ENCODE results near the gene MAN2A1.

DNA sequence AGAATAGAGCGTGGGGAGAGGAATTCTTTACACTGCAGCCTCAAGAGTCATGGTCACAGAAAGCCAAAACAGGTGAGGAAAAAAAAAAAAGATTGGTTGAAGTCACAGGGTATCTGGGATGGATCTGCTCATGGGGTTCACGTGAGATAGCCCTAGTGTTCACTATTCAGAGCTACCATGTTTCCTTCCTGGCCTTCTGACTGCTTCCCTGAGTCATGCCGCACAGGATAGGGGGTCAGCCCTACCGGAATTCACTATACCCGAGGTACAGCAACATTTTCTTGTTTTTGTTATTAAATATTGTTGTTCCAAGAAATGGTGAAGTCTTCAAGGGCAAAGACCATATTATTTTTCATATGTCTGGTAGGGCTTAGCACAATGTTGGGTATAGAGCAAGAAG lies 21.5 kb upstream of the MAN2A1 start:
- TF ChIP-seq, protein P1, sequence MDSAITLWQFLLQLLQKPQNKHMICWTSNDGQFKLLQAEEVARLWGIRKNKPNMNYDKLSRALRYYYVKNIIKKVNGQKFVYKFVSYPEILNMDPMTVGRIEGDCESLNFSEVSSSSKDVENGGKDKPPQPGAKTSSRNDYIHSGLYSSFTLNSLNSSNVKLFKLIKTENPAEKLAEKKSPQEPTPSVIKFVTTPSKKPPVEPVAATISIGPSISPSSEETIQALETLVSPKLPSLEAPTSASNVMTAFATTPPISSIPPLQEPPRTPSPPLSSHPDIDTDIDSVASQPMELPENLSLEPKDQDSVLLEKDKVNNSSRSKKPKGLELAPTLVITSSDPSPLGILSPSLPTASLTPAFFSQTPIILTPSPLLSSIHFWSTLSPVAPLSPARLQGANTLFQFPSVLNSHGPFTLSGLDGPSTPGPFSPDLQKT (IDR thresholded peaks at IDR 0.05; ENCODE audit: borderline replicate concordance, low read depth, low read length) = no peak
- TF ChIP-seq, protein P2, sequence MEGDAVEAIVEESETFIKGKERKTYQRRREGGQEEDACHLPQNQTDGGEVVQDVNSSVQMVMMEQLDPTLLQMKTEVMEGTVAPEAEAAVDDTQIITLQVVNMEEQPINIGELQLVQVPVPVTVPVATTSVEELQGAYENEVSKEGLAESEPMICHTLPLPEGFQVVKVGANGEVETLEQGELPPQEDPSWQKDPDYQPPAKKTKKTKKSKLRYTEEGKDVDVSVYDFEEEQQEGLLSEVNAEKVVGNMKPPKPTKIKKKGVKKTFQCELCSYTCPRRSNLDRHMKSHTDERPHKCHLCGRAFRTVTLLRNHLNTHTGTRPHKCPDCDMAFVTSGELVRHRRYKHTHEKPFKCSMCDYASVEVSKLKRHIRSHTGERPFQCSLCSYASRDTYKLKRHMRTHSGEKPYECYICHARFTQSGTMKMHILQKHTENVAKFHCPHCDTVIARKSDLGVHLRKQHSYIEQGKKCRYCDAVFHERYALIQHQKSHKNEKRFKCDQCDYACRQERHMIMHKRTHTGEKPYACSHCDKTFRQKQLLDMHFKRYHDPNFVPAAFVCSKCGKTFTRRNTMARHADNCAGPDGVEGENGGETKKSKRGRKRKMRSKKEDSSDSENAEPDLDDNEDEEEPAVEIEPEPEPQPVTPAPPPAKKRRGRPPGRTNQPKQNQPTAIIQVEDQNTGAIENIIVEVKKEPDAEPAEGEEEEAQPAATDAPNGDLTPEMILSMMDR (tag by site-specific recombination; IDR thresholded peaks at IDR 0.05) = no peak
- no peak for TF ChIP-seq ZNF561 (tag by site-specific recombination; IDR thresholded peaks at IDR 0.05; ENCODE audit: borderline replicate concordance)
- no peak for TF ChIP-seq ZNF707 (tag by site-specific recombination; IDR thresholded peaks at IDR 0.05)
- no peak for TF ChIP-seq ZNF391 (tag by site-specific recombination; IDR thresholded peaks at IDR 0.05; ENCODE audit: borderline replicate concordance, low read depth)
- TF ChIP-seq, protein P3, sequence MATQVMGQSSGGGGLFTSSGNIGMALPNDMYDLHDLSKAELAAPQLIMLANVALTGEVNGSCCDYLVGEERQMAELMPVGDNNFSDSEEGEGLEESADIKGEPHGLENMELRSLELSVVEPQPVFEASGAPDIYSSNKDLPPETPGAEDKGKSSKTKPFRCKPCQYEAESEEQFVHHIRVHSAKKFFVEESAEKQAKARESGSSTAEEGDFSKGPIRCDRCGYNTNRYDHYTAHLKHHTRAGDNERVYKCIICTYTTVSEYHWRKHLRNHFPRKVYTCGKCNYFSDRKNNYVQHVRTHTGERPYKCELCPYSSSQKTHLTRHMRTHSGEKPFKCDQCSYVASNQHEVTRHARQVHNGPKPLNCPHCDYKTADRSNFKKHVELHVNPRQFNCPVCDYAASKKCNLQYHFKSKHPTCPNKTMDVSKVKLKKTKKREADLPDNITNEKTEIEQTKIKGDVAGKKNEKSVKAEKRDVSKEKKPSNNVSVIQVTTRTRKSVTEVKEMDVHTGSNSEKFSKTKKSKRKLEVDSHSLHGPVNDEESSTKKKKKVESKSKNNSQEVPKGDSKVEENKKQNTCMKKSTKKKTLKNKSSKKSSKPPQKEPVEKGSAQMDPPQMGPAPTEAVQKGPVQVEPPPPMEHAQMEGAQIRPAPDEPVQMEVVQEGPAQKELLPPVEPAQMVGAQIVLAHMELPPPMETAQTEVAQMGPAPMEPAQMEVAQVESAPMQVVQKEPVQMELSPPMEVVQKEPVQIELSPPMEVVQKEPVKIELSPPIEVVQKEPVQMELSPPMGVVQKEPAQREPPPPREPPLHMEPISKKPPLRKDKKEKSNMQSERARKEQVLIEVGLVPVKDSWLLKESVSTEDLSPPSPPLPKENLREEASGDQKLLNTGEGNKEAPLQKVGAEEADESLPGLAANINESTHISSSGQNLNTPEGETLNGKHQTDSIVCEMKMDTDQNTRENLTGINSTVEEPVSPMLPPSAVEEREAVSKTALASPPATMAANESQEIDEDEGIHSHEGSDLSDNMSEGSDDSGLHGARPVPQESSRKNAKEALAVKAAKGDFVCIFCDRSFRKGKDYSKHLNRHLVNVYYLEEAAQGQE (tag by site-specific recombination; IDR thresholded peaks at IDR 0.05) = no peak
- no peak for TF ChIP-seq ZNF274 (IDR thresholded peaks at IDR 0.05; ENCODE audit: low read length)
- no peak for TF ChIP-seq ZNF274 (tag by site-specific recombination; IDR thresholded peaks at IDR 0.05; ENCODE audit: borderline replicate concordance)
- TF ChIP-seq ZBTB7A (tag by site-specific recombination; IDR thresholded peaks at IDR 0.05; ENCODE audit: low read depth) = no peak
- no peak for TF ChIP-seq ZNF423 (tag by site-specific recombination; IDR thresholded peaks at IDR 0.05)
- no peak for TF ChIP-seq KLF7 (tag by site-specific recombination; IDR thresholded peaks at IDR 0.05; ENCODE audit: borderline replicate concordance)
- no peak for TF ChIP-seq ZNF76 (tag by site-specific recombination; IDR thresholded peaks at IDR 0.05; ENCODE audit: borderline replicate concordance, low read depth)
- no peak for TF ChIP-seq ZNF266 (tag by site-specific recombination; IDR thresholded peaks at IDR 0.05; ENCODE audit: low read depth)
